ENCODE results near the gene NMBR. TPM values are rescaled to one million over a fixed set of nuclear protein-coding genes. Genes with fewer than 3 reads are reported as not detected.

Gene NMBR
- total and polyA plus RNA-seq, 2 of the 8 experiments (the other 6 are each of a cell fraction or from before 2014, with no cell fraction given), result 0.08 TPM; not detected in 1

DNA sequence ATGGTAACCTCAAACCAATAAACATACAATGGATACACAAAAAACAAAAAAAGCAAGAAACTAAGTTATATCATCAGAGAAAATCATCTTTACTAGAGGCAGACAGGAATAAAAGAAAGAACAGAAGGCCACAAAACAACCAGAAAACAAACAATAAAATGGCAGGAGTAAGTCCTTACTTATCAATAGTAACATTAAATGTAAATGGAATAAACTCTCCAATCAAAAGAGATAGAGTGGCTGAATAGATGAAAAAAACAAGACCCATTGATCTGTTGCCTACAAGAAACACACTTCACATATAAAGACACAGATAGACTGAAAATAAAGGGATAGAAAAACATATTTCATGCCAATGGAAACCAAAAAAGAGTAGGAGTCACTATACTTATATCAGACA lies 95.5 kb downstream of the NMBR start:
- CTCF ChIA-PET (ENCODE audit: partially characterized antibody), result no interaction called here
- Histone ChIP-seq H3K9me3 (ENCODE audit: insufficient read depth in 2 of 2, low read depth in 1 of 2, low read length in 1 of 2) (no peaks in the 10 kb centered on the region), H2AFZ (ENCODE audit: low read length) (no peak overlapping the region), H3K23me2 (ENCODE audit: low read depth, low read length) (no peaks in the 10 kb centered on the region), H2BK120ac (replicated peaks; ENCODE audit: low read depth, low read length) (no peak overlapping the region), H3K56ac (replicated peaks; ENCODE audit: insufficient read length, low read depth, low read length) (no peak overlapping the region), H3K79me1 (ENCODE audit: low read depth, low read length) (no peaks in the 10 kb centered on the region), H3K4me3 (ENCODE audit: extremely low read depth in 1 of 4, insufficient read depth in 2 of 4, low read depth in 3 of 4, low read length in 4 of 4) (no peak overlapping the region), H4K8ac (ENCODE audit: extremely low read depth, insufficient read depth, low read length) (no peak overlapping the region), H2BK15ac (ENCODE audit: low read length) (no peak overlapping the region), H3K4me1 (replicated peaks in 1 of 4; ENCODE audit: control insufficient read depth in 3 of 4, insufficient read depth in 4 of 4, low read length in 3 of 4) (no peaks in the 10 kb centered on the region), H3K14ac (ENCODE audit: insufficient read length) (no peak overlapping the region), H3K18ac (ENCODE audit: extremely low read depth, low read length) (no peak overlapping the region), H3K23ac (ENCODE audit: insufficient read length) (no peak overlapping the region), H2BK20ac (ENCODE audit: low read length) (no peak overlapping the region), H2BK12ac (ENCODE audit: low read depth, low read length) (no peak overlapping the region), H3K4me2 (ENCODE audit: insufficient read depth in 1 of 2, low read depth in 2 of 2, low read length in 2 of 2) (no peak overlapping the region), H3K9ac (replicated peaks in 1 of 4; ENCODE audit: extremely low read depth in 1 of 4, low read depth in 3 of 4, low read length in 3 of 4) (no peak overlapping the region), H4K5ac (ENCODE audit: insufficient read length, low read depth, low read length) (no peak overlapping the region), H3K27ac (ENCODE audit: low read depth, low read length) (no peak overlapping the region), H4K20me1 (replicated peaks in 1 of 2; ENCODE audit: control insufficient read depth in 1 of 2, insufficient read depth in 2 of 2, low read length in 2 of 2) (no peaks in the 10 kb centered on the region), H3K36me3 (ENCODE audit: control insufficient read depth in 2 of 4, insufficient read depth in 4 of 4, low read length in 3 of 4) (no peaks in the 10 kb centered on the region), H3K27me3 (replicated peaks in 1 of 4; ENCODE audit: control insufficient read depth in 3 of 4, extremely low read depth in 1 of 4, insufficient read depth in 3 of 4, low read length in 3 of 4) (no peaks in the 10 kb centered on the region), H3K4ac (replicated peaks; ENCODE audit: insufficient read length, low read depth, low read length) (no peak overlapping the region), H2BK5ac (ENCODE audit: low read depth, low read length) (no peak overlapping the region), H3K79me2 (ENCODE audit: control insufficient read depth in 1 of 2, insufficient read depth in 2 of 2, low read length in 2 of 2) (no peaks in the 10 kb centered on the region), H4K91ac (replicated peaks; ENCODE audit: insufficient read length, low read length) (no peak overlapping the region), H2AK5ac (ENCODE audit: low read depth, low read length) (no peak overlapping the region)
- DNase-seq (ENCODE audit: low read depth in 1 of 2, low spot score in 2 of 2), result no peak
- TF ChIP-seq KDM4A (IDR thresholded peaks at IDR 0.05; ENCODE audit: low read depth, low read length, severe bottlenecking) (no peak), GABPA (IDR thresholded peaks at IDR 0.05; ENCODE audit: borderline replicate concordance, insufficient read depth, low read length) (no peak), SUZ12 (IDR thresholded peaks at IDR 0.05; ENCODE audit: low read length) (no peak), ASH2L (IDR thresholded peaks at IDR 0.05; ENCODE audit: low read length) (no peak), EP300 (IDR thresholded peaks at IDR 0.05; ENCODE audit: borderline replicate concordance in 1 of 2, low read depth in 2 of 2, low read length in 2 of 2) (no peak)
- FAIRE-seq, result no peak
- POLR2A ChIA-PET (ENCODE audit: partially characterized antibody), result no interaction called here

Data from H1 (cell line).